Hematopoietic multipotent progenitor cell (in vitro differentiated cells): Measurements from ENCODE around the gene STIM2. TPM values are rescaled to one million over a fixed set of nuclear protein-coding genes. Genes with fewer than 3 reads are reported as not detected.
"Not testable (repeated sequence)": the region's sequence is repeated elsewhere in the genome, so short reads cannot be mapped to it uniquely, and the experiment has no call there.

ENCODE experiments used
- DNase-seq, 3 donors: peaks; one replicate each; pipeline ENCODE4 v3.0.0-alpha.2; 2011 to 2015; ENCODE audit warnings: low read depth in 2 of 3, low spot score in 2 of 3
- total RNA-seq: library from RNA; depleted of rRNA; stranded (reverse); fragments of >200 nt; gene quantifications from one replicate; pipeline ENCODE4 v1.2.3, GENCODE V29; 2012

Gene STIM2
- total RNA-seq, 1 donor: 17.8 TPM

- no peak for DNase-seq
These were observed 162.3 kb downstream of the STIM2 start for GRCh38 chr4:27022963-27023362.

GRCh38 chr4:27023366-27023765 lies 162.7 kb downstream of the STIM2 start:
- no peak for DNase-seq

GRCh38 chr4:27024805-27025204 lies 164.2 kb downstream of the STIM2 start:
- DNase-seq: no peak

GRCh38 chr4:27027428-27027827 lies 166.8 kb downstream of the STIM2 start:
- no peak for DNase-seq

GRCh38 chr4:27035127-27035526 lies 174.5 kb downstream of the STIM2 start:
- DNase-seq: not testable (repeated sequence)

GRCh38 chr4:27040356-27040755 lies 179.7 kb downstream of the STIM2 start:
- DNase-seq: no peak

- DNase-seq: no peak
These were observed 181.8 kb downstream of the STIM2 start for GRCh38 chr4:27042411-27042810.

- no peak for DNase-seq
These were observed 182.6 kb downstream of the STIM2 start for GRCh38 chr4:27043200-27043599.

GRCh38 chr4:27046851-27047250 lies 186.2 kb downstream of the STIM2 start:
- DNase-seq: no peak

- peak in 2 of 3 donors; percentile 7 to 48 for DNase-seq
These were observed 188.0 kb downstream of the STIM2 start for GRCh38 chr4:27048429-27049238.

- DNase-seq: no peak
These were observed 188.7 kb downstream of the STIM2 start for GRCh38 chr4:27049239-27049829.

GRCh38 chr4:27050731-27051130 lies 190.1 kb downstream of the STIM2 start:
- no peak for DNase-seq

- DNase-seq: no peak
These were observed 194.7 kb downstream of the STIM2 start for GRCh38 chr4:27055221-27055760.

GRCh38 chr4:27056281-27056680 lies 195.6 kb downstream of the STIM2 start:
- no peak for DNase-seq

- DNase-seq: no peak
These were observed 196.4 kb downstream of the STIM2 start for GRCh38 chr4:27057053-27057452.

- no peak for DNase-seq
These were observed 197.0 kb downstream of the STIM2 start for GRCh38 chr4:27057662-27058061.

- no peak for DNase-seq
These were observed 198.3 kb downstream of the STIM2 start for GRCh38 chr4:27058819-27059406.

- DNase-seq: no peak
These were observed 198.8 kb downstream of the STIM2 start for GRCh38 chr4:27059446-27059845.

- DNase-seq: no peak
These were observed 201.6 kb downstream of the STIM2 start for GRCh38 chr4:27062256-27062655.

- peak in 2 of 3 donors; percentile 13 to 55 for DNase-seq
These were observed 205.9 kb downstream of the STIM2 start for GRCh38 chr4:27066591-27066990.

- DNase-seq: no peak
These were observed 207.7 kb downstream of the STIM2 start for GRCh38 chr4:27068151-27068867.
